HG03378 (cell line): Measurements from ENCODE around the gene KLF17.

Experiments used
- ATAC-seq: cut with Tn5 transposase; IDR thresholded peaks from one replicate; pipeline ENCODE4 v1.9.1; 2021; ENCODE audit warnings: mild to moderate bottlenecking, moderate library complexity; ENCODE audit not compliant: unreplicated experiment

The KLF17 gene

GRCh38 chr1:44118682-44119081 is at the start of gene KLF17:
TSS of gene KLF17 (plus strand) at chr1:44118821. CDS start at chr1:44118908, 87 bp downstream.
- no peak for ATAC-seq

GRCh38 chr1:44071461-44071860 is 47.2 kb upstream of the KLF17 start:
- ATAC-seq, result no peak

GRCh38 chr1:44072204-44072603 is 46.4 kb upstream of the KLF17 start:
- no peak for ATAC-seq

- no peak for ATAC-seq
Observed at GRCh38 chr1:44072821-44073220, 45.8 kb upstream of the KLF17 start.

- ATAC-seq, result no peak
Observed at GRCh38 chr1:44073528-44073927, 45.1 kb upstream of the KLF17 start.

GRCh38 chr1:44074415-44074814 is 44.2 kb upstream of the KLF17 start:
- ATAC-seq, result no peak

GRCh38 chr1:44076066-44076465 is 42.6 kb upstream of the KLF17 start:
- no peak for ATAC-seq

GRCh38 chr1:44077421-44077820 is 41.2 kb upstream of the KLF17 start:
- ATAC-seq, result no peak

- no peak for ATAC-seq
Observed at GRCh38 chr1:44078104-44078503, 40.5 kb upstream of the KLF17 start.

- ATAC-seq, result no peak
Observed at GRCh38 chr1:44079566-44079965, 39.1 kb upstream of the KLF17 start.

GRCh38 chr1:44084998-44085675 is 33.5 kb upstream of the KLF17 start:
- ATAC-seq, result no peak

- no peak for ATAC-seq
Observed at GRCh38 chr1:44086692-44087474, 31.7 kb upstream of the KLF17 start.

GRCh38 chr1:44089371-44090048 is 29.1 kb upstream of the KLF17 start:
- ATAC-seq, result no peak

GRCh38 chr1:44090429-44091252 is 28.0 kb upstream of the KLF17 start:
- no peak for ATAC-seq

GRCh38 chr1:44094047-44094446 is 24.6 kb upstream of the KLF17 start:
- ATAC-seq, result no peak

GRCh38 chr1:44100183-44100868 is 18.3 kb upstream of the KLF17 start:
- ATAC-seq, result no peak

- ATAC-seq, result no peak
Observed at GRCh38 chr1:44101328-44101727, 17.3 kb upstream of the KLF17 start.

GRCh38 chr1:44103270-44104131 is 15.1 kb upstream of the KLF17 start:
- no peak for ATAC-seq

- no peak for ATAC-seq
Observed at GRCh38 chr1:44105810-44106209, 12.8 kb upstream of the KLF17 start.
